Mesodermal cell (in vitro differentiated cells): ENCODE measurements around the gene CPLANE2.
"Not testable (repeated sequence)": the region's sequence is repeated elsewhere in the genome, so short reads cannot be mapped to it uniquely, and the experiment has no call there.

ENCODE experiments used
- H3K27ac ChIP-seq: 2 replicates; pipeline ENCODE4 v1.7.0; 2013; ENCODE audit warnings: mild to moderate bottlenecking, low read depth, low read length, moderate library complexity; ENCODE audit not compliant: severe bottlenecking
- H3K36me3 ChIP-seq: 2 replicates; pipeline ENCODE4 v1.7.1; 2013; ENCODE audit warnings: mild to moderate bottlenecking, low read length, moderate library complexity; ENCODE audit not compliant: control insufficient read depth, insufficient read depth
- H3K4me1 ChIP-seq: one replicate; pipeline ENCODE4 v1.7.1; 2013; ENCODE audit warnings: mild to moderate bottlenecking, low read length; ENCODE audit not compliant: insufficient read depth, control insufficient read depth, poor library complexity, severe bottlenecking
- H3K4me3 ChIP-seq: 2 replicates; pipeline ENCODE4 v1.7.0; 2013; ENCODE audit warnings: low read length, control low read depth, mild to moderate bottlenecking; ENCODE audit not compliant: insufficient read depth, poor library complexity, severe bottlenecking; ENCODE audit errors: extremely low read depth
- H3K9me3 ChIP-seq: 2 replicates; pipeline ENCODE4 v1.7.1; 2013; ENCODE audit warnings: mild to moderate bottlenecking, low read length, moderate library complexity; ENCODE audit not compliant: control insufficient read depth
- WGBS, 2 experiments: methylation state at CpG; one replicate each; pipeline ENCODE4 v1.1.5; 2013; ENCODE audit warnings: missing lambda C conversion rate in 2 of 2; ENCODE audit not compliant: insufficient coverage in 2 of 2; 5-methylcytosine and 5-hydroxymethylcytosine counted together

CPLANE2 gene

DNA sequence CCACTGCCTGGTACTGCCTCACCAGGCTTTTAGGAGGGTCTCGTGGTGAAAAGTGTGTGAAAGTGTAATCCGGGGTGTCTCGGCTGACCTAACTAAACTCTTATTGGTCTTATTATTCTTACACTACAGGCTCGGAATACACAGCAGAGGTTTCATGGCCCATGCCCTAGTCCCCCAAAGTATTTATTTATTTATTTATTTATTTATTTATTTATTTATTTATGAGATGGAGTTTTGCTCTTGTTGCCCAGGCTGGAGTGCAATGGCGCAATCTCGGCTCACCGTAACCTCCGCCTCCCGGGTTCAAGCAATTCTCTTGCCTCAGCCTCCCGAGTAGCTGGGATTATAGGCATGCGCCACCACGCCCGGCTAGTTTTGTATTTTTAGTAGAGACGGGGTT is 21.7 kb downstream of the CPLANE2 start:
- H3K4me1 ChIP-seq, H3K9me3 ChIP-seq, H3K36me3 ChIP-seq, H3K27ac ChIP-seq, H3K4me3 ChIP-seq: not testable (repeated sequence)
- 90 to 92% methylated on average over 4 to 5 of the region's 14 CpGs for WGBS, 2 experiments

DNA sequence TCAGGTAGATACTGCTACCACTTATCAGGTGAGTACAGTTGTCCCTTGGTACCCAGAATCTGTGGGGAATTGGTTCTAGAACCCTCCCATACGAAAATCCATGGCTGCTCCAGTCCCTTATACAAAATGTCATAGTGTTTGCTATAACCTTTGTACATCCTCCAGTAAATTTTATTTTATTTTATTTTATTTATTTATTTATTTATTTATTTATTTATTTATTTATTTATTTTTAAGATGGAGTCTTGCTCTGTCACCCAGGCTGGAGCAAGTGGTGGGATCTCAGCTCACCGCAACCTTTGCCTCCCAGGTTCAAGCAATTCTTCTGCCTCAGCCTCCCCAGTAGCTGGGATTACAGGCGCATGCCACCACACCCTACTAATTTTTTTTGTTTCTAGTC is 23.4 kb downstream of the CPLANE2 start:
- WGBS, 2 experiments, result 84 to 100% methylated on average over 1 to 2 of the region's 3 CpGs
- H3K9me3 ChIP-seq, H3K4me1 ChIP-seq: not testable (repeated sequence)

DNA sequence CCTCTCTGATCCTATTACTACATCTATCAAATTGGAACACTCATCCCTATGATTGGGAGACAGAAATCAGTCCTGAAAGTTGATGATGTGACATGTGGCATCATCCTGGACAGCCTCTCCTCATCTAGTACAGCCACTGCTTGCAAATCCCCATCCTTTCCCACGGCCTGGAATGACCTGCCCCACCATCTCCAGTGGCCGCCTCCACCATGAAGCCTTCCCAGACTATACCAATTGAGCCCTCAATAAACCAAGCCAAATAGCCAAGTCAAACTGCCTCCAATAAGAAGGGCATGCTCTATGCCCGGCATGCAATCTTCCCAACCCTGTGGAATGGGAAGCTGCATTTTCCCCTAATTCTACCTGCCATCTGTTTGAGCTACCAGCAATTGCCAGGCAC is 24.0 kb downstream of the CPLANE2 start:
- Histone ChIP-seq H3K9me3 (no peaks in the 10 kb centered on the region), H3K36me3 (no peaks in the 10 kb centered on the region), H3K27ac (no peak overlapping the region), H3K4me3 (no peak overlapping the region), H3K4me1 (peaks cover 6% of the 10 kb centered on the region)
- 79 to 94% methylated on average over 2 to 3 of the region's 3 CpGs for WGBS, 2 experiments

More for the DNA sequence above, 23.4 kb downstream of the CPLANE2 start:
- H3K36me3 ChIP-seq, H3K4me3 ChIP-seq, H3K27ac ChIP-seq: not testable (repeated sequence)

DNA sequence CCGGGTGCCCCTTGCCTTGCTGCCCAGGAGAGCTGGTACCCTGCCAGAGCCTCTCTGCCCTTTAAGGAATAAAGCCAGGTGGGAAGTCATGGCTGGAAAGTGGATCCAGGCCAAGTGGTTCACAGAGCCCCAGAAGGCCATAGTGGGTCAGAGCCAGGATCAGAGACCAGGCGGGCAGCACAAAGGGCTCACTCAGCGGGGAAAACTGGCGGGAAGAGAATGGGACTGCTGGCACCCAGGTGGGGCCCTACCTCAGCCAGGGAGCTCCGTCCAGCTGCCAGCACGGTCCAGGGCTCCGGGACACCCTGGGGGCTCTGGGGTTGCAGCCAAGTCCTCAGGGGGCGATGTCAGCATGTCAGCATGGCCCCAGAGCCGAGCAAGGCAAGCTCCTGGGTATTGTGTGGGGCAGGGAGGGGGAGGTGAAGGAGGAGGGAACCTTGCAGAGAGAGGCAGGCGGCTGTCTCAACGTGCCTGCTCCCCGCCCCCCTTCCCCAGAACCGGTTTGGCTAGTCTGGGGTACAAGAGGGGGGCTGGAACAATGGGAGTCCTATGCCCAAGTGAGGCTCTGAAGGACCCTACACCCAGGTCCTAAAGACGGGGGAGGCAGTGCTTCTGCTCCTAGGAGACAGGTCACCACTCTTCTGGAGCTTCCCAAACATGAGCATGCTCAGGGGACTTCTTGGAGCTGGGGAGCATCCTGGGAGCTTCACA is 24.6 kb downstream of the CPLANE2 start, which contains the start of gene ARHGEF19:
ARHGEF19 (minus strand) TSS at position 402 of the 711 bp plus-strand sequence. CDS start 3,598 bp downstream, outside the sequence.
- H3K9me3 ChIP-seq, result no peaks in the 10 kb centered on the region
- H3K4me3 ChIP-seq, result no peak within 1 kb of the TSS
- peaks cover 11% of the 10 kb centered on the region for H3K4me1 ChIP-seq
- WGBS, 2 experiments, result 36 to 53% methylated on average over 10 to 14 of the region's 14 CpGs
- H3K36me3 ChIP-seq, result no peaks in the 10 kb centered on the region
- H3K27ac ChIP-seq, result no peak within 1 kb of the TSS

DNA sequence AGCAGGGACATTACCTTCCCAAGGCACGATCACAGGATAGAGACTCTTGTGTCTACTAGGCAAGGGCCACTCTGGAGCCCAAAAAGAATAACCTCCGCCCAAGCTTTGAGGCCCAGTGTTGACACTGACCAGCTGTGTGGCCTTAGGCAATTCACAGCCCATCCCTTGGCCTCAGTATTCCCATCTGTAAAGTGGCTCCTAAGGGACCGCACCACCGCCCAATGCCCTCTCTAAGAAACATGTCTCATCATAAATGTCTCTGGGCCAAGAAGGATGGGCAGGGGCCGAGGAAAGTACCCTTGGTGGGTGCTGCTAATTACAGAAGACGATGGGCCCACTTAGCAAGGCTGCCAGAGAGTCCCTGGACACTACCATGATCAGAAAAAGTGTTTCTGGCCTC is 25.2 kb downstream of the CPLANE2 start:
- Histone ChIP-seq H3K4me3 (no peak overlapping the region), H3K9me3 (no peaks in the 10 kb centered on the region), H3K4me1 (peaks cover 11% of the 10 kb centered on the region), H3K27ac (no peak overlapping the region), H3K36me3 (no peaks in the 10 kb centered on the region)
- 86 to 90% methylated on average over 5 to 6 of the region's 6 CpGs for WGBS, 2 experiments

DNA sequence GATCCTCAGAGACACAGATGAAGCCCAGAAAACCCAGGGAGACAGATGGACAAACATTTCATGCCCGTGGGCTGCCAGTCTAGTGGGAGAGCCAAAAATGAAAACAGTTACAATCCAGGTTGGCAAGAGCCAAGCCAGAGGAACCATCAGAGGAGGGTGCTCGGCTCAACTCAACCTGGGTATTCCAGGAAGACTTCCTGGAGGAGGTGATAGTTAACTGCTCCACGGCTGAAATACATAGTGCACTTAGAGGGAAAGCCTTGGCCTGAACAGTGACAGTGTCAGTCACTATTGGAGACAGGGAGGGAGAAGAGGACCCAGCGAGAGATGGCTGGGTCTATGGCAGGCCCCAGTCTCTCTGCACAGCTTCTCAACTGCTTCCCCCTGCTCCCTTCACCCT is 26.4 kb downstream of the CPLANE2 start:
- Histone ChIP-seq H3K9me3 (no peaks in the 10 kb centered on the region), H3K4me3 (no peak overlapping the region), H3K4me1 (peaks cover 11% of the 10 kb centered on the region), H3K36me3 (no peaks in the 10 kb centered on the region), H3K27ac (no peak overlapping the region)
- 92 to 93% methylated on average over 3 of the region's 4 CpGs for WGBS, 2 experiments

DNA sequence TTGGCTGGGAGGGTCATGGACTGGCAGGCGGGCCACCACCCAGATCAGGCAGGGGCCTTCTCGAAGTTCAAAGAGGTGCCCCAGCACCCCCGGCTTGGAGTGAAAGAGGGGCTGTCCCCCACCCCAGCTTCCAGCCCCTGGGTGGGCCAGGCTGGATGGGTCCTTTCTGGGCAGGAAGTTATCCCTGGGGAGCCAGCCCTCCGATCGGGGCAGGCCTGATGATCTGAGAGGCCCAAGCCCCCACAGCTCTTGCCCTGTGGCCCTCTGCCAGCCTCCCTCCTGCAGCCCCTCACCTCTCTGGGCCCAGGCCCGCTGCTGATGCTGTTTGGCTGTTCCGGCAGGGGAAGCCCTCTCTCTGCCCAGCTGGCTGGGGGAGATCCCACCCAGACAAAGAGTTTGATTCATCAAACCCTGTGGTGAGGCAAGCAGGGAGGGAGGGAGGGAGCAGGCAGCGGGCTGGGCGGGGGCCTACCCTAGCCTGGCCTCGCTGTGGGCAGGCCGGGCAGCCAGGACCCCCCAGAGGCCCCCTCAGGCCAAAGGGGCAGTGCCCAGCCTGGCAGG is 27.1 kb downstream of the CPLANE2 start:
- peaks cover 11% of the 10 kb centered on the region for H3K4me1 ChIP-seq
- no peak overlapping the region for H3K27ac ChIP-seq
- 72 to 84% methylated on average over 6 to 8 of the region's 11 CpGs for WGBS, 2 experiments
- no peaks in the 10 kb centered on the region for H3K36me3 ChIP-seq
- no peak overlapping the region for H3K4me3 ChIP-seq
- H3K9me3 ChIP-seq, result no peaks in the 10 kb centered on the region

DNA sequence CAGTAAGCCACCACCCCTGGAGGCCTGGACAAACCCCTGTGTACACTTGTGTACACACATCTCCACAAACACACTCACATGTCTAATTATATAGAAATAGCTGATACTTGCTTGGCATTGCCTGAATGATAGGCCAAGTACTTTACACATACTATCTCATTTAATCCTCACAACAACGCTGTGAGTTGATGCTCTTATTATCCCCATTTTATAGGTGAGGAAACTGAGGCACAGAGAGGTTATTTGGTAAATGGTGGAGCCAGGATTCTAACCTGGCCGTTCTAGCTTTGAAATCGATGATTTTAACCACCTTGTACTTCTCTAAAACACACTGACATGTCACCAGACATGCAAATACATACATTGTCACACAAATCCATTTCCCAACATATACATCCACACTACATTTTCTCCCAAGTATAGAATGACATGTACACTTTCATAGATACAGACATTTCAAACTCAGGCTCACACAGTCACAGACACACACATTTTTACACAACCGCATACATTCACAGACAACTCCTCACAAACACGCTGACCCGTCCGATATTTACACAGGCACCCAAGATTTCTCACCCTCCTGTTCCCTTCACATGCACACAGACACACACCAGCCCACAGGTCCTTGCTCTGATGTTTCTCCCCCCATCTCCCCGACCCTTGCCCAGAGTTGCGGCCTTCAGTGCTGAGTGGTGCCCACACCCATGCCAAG is 27.7 kb downstream of the CPLANE2 start:
- WGBS, 2 experiments, result 91 to 96% methylated on average over 7 to 8 of the region's 9 CpGs
- no peak overlapping the region for H3K4me3 ChIP-seq
- H3K27ac ChIP-seq, result no peak overlapping the region
- no peaks in the 10 kb centered on the region for H3K9me3 ChIP-seq
- H3K36me3 ChIP-seq, result no peaks in the 10 kb centered on the region
- H3K4me1 ChIP-seq, result peaks cover 11% of the 10 kb centered on the region

DNA sequence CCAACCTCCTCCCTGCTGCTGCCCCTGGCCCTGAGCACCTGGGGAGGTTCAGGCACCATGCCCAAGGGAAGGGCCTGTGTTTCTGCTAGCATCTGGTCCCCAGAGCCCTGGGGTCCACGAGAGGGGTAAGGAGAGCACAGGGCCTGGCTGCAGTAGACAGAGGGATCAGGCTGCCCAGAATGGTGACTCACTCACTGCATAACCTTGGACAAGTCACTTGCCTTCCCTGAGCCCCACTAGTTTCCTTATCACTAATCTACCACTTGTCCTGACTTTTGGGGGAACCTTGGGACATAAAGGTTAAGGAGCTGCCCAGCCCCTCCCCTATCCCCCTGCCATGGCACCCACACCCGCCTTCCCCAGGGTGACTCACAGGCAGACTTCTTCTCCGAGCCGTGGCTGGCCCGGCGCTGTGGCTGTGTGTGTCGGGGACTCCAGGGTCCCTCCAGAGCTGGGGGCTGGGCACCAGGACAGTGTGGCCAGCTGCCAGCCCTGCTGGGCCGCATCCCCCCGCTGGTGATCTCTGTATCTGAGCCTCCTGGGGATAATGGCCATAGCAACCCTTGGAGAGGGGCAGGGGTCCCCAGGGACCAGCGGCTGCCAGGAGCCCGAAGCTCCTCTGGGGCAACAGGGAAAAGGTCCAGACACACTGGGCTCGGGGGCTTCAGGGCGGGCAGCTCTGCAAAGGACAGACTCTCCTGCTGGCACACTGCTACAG is 28.6 kb downstream of the CPLANE2 start:
- no peaks in the 10 kb centered on the region for H3K9me3 ChIP-seq
- no peak overlapping the region for H3K27ac ChIP-seq
- WGBS, 2 experiments, result 94 to 96% methylated on average over 8 to 10 of the region's 13 CpGs
- H3K36me3 ChIP-seq, result no peaks in the 10 kb centered on the region
- H3K4me1 ChIP-seq, result peaks cover 11% of the 10 kb centered on the region
- no peak overlapping the region for H3K4me3 ChIP-seq

DNA sequence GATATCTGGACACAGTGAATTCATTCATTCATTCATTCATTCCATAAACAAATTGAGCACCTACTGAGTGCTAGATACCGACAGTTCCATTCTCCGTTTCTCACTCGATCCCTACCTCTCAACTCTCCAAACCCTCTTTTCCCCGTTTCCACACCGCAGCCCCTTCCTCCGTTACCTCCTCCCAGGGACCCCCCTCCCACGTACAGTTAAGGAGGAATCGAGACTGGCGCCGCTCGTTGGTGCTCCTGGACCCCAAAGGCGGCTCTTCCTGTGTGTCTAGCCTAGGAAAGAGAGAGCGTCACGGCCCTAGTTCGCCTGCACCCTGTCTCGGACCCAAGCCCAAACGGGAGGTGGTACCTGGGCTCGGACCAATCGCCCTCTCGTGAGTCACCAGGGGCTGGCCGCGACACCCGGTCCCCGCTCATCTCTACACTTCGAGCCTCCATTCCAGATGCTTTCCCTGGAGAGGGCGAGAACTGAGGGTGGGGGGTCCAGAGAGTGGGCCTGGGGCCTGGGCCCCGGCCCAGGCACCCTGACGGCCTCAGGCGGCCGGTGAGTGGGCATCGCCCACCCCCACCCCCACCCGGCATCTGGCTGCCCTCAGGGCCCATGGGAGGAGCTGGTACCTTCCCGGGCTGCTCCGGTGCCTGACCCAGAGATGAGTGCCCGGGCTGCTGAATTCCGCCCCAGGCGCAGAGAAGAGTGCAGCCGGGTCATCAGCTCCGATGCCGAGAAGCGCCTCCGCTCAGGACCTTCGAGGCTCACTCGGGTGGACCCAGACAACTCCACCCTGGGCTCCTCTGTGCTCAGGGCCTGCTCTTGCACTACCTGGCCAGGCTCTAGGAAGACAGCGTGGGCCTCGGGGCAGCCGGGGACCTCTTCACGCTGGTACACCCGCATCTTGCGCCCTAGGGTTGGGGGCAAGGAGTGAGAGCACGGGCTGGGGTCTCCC is 29.4 kb downstream of the CPLANE2 start:
- Histone ChIP-seq H3K27ac (peak overlapping the region; percentile 95), H3K9me3 (no peaks in the 10 kb centered on the region)

More for the DNA sequence above, 29.4 kb downstream of the CPLANE2 start:
- WGBS, 2 experiments, result 44 to 55% methylated on average over 40 to 43 of the region's 51 CpGs
- peak overlapping the region; percentile 43 for H3K4me3 ChIP-seq
- H3K4me1 ChIP-seq, result peaks cover 11% of the 10 kb centered on the region
- H3K36me3 ChIP-seq, result no peaks in the 10 kb centered on the region
